ENCODE results near the gene DNAAF8. TPM values are rescaled to one million over a fixed set of nuclear protein-coding genes. Genes with fewer than 3 reads are reported as not detected.
"Not testable (repeated sequence)": the region's sequence is repeated elsewhere in the genome, so short reads cannot be mapped to it uniquely, and the experiment has no call there.

Gene DNAAF8
- polyA plus RNA-seq, 1 experiment: 0.89 TPM

DNA sequence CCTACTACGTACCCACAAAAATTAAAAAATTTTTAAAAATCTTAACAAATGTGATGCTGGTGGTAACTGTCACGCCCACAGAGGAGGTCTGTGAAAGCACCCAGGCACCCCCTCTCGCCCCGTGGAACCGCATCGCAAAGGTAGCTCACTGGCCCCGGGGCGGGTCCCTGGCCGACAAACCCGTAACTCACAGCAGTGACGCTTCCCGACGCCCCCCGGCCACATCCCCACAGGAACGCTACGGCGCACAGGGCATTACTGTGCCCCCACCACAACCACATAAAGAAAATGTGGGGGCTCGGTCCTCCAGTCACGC, 632 bp upstream of the DNAAF8 start:
- Histone ChIP-seq H3K9me3 (ENCODE audit: control insufficient read depth, insufficient read depth, low read length) (no peaks in the 10 kb centered on the region; the same call in 1 of the 2 replicates), H3K27ac (ENCODE audit: low read depth, low read length) (peak overlapping the region; percentile 39), H3K4me3 (ENCODE audit: low read depth, low read length) (peak overlapping the region; percentile 96), H3K27me3 (ENCODE audit: control insufficient read depth, insufficient read depth, low read length) (no peaks in the 10 kb centered on the region)
- CTCF ChIA-PET: no interaction called here
- TF ChIP-seq, protein P1, sequence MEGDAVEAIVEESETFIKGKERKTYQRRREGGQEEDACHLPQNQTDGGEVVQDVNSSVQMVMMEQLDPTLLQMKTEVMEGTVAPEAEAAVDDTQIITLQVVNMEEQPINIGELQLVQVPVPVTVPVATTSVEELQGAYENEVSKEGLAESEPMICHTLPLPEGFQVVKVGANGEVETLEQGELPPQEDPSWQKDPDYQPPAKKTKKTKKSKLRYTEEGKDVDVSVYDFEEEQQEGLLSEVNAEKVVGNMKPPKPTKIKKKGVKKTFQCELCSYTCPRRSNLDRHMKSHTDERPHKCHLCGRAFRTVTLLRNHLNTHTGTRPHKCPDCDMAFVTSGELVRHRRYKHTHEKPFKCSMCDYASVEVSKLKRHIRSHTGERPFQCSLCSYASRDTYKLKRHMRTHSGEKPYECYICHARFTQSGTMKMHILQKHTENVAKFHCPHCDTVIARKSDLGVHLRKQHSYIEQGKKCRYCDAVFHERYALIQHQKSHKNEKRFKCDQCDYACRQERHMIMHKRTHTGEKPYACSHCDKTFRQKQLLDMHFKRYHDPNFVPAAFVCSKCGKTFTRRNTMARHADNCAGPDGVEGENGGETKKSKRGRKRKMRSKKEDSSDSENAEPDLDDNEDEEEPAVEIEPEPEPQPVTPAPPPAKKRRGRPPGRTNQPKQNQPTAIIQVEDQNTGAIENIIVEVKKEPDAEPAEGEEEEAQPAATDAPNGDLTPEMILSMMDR (IDR thresholded peaks at IDR 0.05; ENCODE audit: low read depth, low read length): no peak
- POLR2A ChIA-PET: interaction anchor here (1.1 to 1.5 kb wide), 3 partner anchors 21 to 40 kb away, joined by 3 to 11 read pairs (median 5); partner anchors contain the start of gene NUDT16L1
- DNase-seq (ENCODE audit: low read depth, low spot score): no peak

DNA sequence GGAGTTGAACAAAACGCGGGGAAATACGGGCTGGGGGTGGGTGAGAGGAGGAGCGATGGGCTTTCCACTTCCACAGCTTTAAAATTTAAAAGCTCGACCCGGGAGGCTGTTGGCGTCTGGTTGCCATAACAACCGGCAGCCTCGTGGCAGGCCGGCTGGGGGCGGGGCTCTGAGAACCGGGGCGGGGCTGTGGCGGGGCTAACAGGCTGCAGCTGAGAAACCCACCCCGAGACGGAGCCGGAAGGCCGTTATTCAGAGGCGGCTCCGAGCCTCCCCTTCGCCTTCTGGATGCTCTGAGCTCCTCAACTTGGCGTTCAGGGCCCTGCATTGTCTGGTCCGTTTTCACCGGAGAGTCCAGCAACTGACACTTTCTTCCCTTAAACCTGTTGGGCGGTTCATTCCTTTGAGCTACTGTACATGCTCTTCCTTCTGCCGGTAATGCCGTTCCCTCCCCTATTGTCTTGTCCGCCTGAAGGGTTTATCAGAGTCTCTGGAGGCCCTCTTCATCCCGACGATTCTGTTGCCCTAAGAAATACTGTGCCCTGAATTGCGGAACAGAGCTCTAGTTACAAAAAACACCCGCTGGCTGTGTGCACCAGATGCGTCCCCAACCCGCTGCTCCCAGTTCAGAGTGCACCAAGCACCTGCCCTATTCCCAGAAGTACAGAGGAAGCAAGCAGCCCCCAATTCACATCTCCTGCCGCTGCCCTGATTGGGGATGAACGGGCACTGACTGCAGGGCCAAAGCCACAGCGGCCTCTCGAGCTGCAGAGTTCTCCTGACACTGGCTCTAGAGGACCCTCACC, 596 bp downstream of the DNAAF8 start:
- TF ChIP-seq, protein P1 (IDR thresholded peaks at IDR 0.05; ENCODE audit: low read depth, low read length): no peak
- POLR2A ChIA-PET: interaction anchor here (0.6 to 2.1 kb wide), 10 partner anchors 11 to 299 kb away, joined by 3 to 11 read pairs (median 3); partner anchors contain the start of genes NAGPA, NUDT16L1 and SEC14L5
- H3K9me3 ChIP-seq (ENCODE audit: control insufficient read depth, insufficient read depth, low read length): no peaks in the 10 kb centered on the region; the same call in 1 of the 2 replicates

DNA sequence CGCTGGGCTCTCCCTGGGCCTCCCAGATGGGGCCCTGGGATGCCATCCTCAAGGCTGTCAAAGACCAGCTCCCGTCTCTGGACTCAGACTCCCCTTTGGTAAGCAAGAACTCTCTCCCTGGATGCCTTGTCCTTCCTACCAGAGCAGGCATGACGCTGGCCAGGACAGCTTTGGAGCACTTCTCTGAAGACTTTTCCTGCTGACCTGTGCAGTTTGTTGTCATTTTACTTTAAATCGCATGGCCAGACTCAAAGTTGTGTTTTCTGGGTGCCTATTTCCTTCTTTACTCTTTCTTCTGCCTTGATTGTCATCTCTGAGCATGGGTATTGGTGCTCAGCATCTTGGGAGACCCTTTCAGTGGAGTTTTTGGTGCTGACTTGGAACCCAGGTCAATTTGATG, 2.2 kb downstream of the DNAAF8 start:
- H3K9me3 ChIP-seq (ENCODE audit: control insufficient read depth, insufficient read depth, low read length): no peaks in the 10 kb centered on the region; the same call in 1 of the 2 replicates
- DNase-seq (ENCODE audit: low read depth, low spot score): no peak
- CTCF ChIA-PET: no interaction called here
- TF ChIP-seq, protein P1 (IDR thresholded peaks at IDR 0.05; ENCODE audit: low read depth, low read length): no peak
- no peaks in the 10 kb centered on the region for H3K27me3 ChIP-seq (ENCODE audit: control insufficient read depth, insufficient read depth, low read length)
- H3K27ac ChIP-seq (ENCODE audit: low read depth, low read length): no peak overlapping the region
- POLR2A ChIA-PET: interaction anchor here (0.6 kb wide), 1 partner anchor 316 kb away, joined by 6 read pairs; no protein-coding TSS in a partner anchor
- H3K4me3 ChIP-seq (ENCODE audit: low read depth, low read length): no peak overlapping the region

More for the DNA sequence above, 596 bp downstream of the DNAAF8 start:
- no peaks in the 10 kb centered on the region for H3K27me3 ChIP-seq (ENCODE audit: control insufficient read depth, insufficient read depth, low read length)
- DNase-seq (ENCODE audit: low read depth, low spot score): peak; percentile 53
- peak overlapping the region; percentile 96 for H3K4me3 ChIP-seq (ENCODE audit: low read depth, low read length)
- peak overlapping the region; percentile 94 for H3K27ac ChIP-seq (ENCODE audit: low read depth, low read length)
- CTCF ChIA-PET: interaction anchor here (1.3 kb wide), 1 partner anchor 221 kb away, joined by 7 read pairs; no protein-coding TSS in a partner anchor

DNA sequence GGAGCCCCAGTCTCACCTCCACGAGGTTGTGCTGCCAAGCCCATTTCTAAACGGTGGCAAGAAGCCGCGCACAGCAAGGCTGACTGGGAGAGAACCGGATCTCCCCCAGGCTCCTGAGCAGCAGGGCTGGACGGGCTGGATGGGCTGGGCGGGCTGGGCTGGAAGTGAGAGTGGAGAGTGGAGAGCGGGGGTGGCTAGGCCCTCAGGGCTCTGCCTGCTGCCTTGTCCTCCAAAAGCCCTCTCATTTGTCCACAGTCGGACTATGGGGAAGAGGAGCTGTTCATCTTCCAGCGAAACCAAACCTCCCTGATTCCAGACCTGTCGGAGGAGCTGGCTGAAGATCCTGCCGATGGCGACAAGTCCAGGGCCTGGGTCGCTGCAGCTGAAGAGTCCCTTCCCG, 3.2 kb downstream of the DNAAF8 start:
- TF ChIP-seq, protein P1 (IDR thresholded peaks at IDR 0.05; ENCODE audit: low read depth, low read length): no peak
- H3K27me3 ChIP-seq (ENCODE audit: control insufficient read depth, insufficient read depth, low read length): no peaks in the 10 kb centered on the region
- H3K4me3 ChIP-seq (ENCODE audit: low read depth, low read length): no peak overlapping the region
- ChIA-PET POLR2A (no interaction called here), CTCF (no interaction called here)
- DNase-seq (ENCODE audit: low read depth, low spot score): no peak
- no peak overlapping the region for H3K27ac ChIP-seq (ENCODE audit: low read depth, low read length)
- no peaks in the 10 kb centered on the region; the same call in 1 of the 2 replicates for H3K9me3 ChIP-seq (ENCODE audit: control insufficient read depth, insufficient read depth, low read length)

DNA sequence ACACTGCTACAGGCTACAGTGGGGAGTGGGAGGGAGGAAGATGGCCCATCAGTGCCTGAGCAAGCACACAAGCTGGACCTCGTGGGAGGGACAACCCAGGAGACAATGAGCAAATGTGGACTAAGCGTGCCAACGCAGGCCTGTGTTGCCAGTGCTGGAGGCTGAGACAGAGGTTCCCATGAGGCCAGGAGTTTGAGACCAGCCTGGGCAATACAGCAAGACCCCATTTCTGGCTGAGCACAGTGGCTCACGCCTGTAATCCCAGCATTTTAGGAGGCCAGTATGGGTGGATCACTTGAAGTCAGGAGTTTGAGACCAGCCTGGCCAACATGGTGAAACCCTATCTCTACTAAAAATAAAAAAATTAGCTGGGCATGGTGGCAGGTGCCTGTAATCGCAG, 4.0 kb downstream of the DNAAF8 start:
- H3K27ac ChIP-seq (ENCODE audit: low read depth, low read length); POLR2A ChIA-PET; H3K9me3 ChIP-seq (ENCODE audit: control insufficient read depth, insufficient read depth, low read length); CTCF ChIA-PET; DNase-seq (ENCODE audit: low read depth, low spot score); H3K27me3 ChIP-seq (ENCODE audit: control insufficient read depth, insufficient read depth, low read length); H3K4me3 ChIP-seq (ENCODE audit: low read depth, low read length): not testable (repeated sequence)

Data from AG04450 (cell line).